HEK293 (cell line): Measurements from ENCODE around the gene SLC6A9.

Experiments used
- KLF16 ChIP-seq: fragments of 450-650 bp; formaldehyde crosslinking; IDR thresholded peaks from 2 replicates; pipeline ENCODE4 v1.5.1; 2017; ENCODE audit warnings: missing biosample characterization, missing genetic modification characterization
- TF ChIP-seq, protein P1 (sequence below): fragments of 450-650 bp; formaldehyde crosslinking; IDR thresholded peaks from 2 replicates; pipeline ENCODE4 v1.5.1; 2016; ENCODE audit warnings: missing biosample characterization, missing genetic modification characterization
- TF ChIP-seq, protein P2 (sequence below): fragments of 450-650 bp; formaldehyde crosslinking; IDR thresholded peaks from 2 replicates; pipeline ENCODE4 v1.5.1; 2016; ENCODE audit warnings: missing biosample characterization, missing genetic modification characterization
- TF ChIP-seq, protein P3 (sequence below): fragments of 450-650 bp; formaldehyde crosslinking; IDR thresholded peaks from 2 replicates; pipeline ENCODE4 v1.5.1; 2016; ENCODE audit warnings: missing biosample characterization, missing genetic modification characterization

- TF ChIP-seq, protein P1, sequence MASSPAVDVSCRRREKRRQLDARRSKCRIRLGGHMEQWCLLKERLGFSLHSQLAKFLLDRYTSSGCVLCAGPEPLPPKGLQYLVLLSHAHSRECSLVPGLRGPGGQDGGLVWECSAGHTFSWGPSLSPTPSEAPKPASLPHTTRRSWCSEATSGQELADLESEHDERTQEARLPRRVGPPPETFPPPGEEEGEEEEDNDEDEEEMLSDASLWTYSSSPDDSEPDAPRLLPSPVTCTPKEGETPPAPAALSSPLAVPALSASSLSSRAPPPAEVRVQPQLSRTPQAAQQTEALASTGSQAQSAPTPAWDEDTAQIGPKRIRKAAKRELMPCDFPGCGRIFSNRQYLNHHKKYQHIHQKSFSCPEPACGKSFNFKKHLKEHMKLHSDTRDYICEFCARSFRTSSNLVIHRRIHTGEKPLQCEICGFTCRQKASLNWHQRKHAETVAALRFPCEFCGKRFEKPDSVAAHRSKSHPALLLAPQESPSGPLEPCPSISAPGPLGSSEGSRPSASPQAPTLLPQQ (tag by site-specific recombination) = no peak
- TF ChIP-seq, protein P2, sequence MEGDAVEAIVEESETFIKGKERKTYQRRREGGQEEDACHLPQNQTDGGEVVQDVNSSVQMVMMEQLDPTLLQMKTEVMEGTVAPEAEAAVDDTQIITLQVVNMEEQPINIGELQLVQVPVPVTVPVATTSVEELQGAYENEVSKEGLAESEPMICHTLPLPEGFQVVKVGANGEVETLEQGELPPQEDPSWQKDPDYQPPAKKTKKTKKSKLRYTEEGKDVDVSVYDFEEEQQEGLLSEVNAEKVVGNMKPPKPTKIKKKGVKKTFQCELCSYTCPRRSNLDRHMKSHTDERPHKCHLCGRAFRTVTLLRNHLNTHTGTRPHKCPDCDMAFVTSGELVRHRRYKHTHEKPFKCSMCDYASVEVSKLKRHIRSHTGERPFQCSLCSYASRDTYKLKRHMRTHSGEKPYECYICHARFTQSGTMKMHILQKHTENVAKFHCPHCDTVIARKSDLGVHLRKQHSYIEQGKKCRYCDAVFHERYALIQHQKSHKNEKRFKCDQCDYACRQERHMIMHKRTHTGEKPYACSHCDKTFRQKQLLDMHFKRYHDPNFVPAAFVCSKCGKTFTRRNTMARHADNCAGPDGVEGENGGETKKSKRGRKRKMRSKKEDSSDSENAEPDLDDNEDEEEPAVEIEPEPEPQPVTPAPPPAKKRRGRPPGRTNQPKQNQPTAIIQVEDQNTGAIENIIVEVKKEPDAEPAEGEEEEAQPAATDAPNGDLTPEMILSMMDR = no peak
- TF ChIP-seq, protein P3, sequence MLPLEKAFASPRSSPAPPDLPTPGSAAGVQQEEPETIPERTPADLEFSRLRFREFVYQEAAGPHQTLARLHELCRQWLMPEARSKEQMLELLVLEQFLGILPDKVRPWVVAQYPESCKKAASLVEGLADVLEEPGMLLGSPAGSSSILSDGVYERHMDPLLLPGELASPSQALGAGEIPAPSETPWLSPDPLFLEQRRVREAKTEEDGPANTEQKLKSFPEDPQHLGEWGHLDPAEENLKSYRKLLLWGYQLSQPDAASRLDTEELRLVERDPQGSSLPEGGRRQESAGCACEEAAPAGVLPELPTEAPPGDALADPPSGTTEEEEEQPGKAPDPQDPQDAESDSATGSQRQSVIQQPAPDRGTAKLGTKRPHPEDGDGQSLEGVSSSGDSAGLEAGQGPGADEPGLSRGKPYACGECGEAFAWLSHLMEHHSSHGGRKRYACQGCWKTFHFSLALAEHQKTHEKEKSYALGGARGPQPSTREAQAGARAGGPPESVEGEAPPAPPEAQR (tag by site-specific recombination) = no peak
- TF ChIP-seq KLF16 = no peak
Measured at GRCh38 chr1:44049839-44050238, 18.6 kb upstream of the SLC6A9 start.
